RCC 7860 (cell line): ENCODE data around the gene CD59.
"Not testable (repeated sequence)": the region's sequence is repeated elsewhere in the genome, so short reads cannot be mapped to it uniquely, and the experiment has no call there.

Source experiments
- DNase-seq: peaks from one replicate; pipeline ENCODE4 v3.0.0-alpha.2; 2015; ENCODE audit warnings: low spot score
- FAIRE-seq: peaks from 2 replicates; lab custom pipeline; 2012; peaks lifted over from hg19 to GRCh38; lab: Jason Lieb, UNC

CD59 gene

GRCh38 chr11:33743291-33743690 lies 7.1 kb upstream of the CD59 start:
- FAIRE-seq (no peak), DNase-seq (no peak)

GRCh38 chr11:33742249-33742851 lies 6.1 kb upstream of the CD59 start:
- FAIRE-seq (peak; percentile 76), DNase-seq (peak; percentile 34)

GRCh38 chr11:33741806-33742205 lies 5.6 kb upstream of the CD59 start:
- no peak for FAIRE-seq

GRCh38 chr11:33737362-33737821 lies 1.2 kb upstream of the CD59 start:
- DNase-seq = no peak
- no peak for FAIRE-seq

More at GRCh38 chr11:33741806-33742205, 5.6 kb upstream of the CD59 start:
- no peak for DNase-seq

- FAIRE-seq = no peak
- no peak for DNase-seq
Observed at GRCh38 chr11:33735271-33736147, 714 bp downstream of the CD59 start.

- FAIRE-seq (no peak), DNase-seq (no peak)
Observed at GRCh38 chr11:33734441-33735270, 1.6 kb downstream of the CD59 start.

- FAIRE-seq = no peak
- DNase-seq = no peak
Observed at GRCh38 chr11:33733980-33734379, 2.2 kb downstream of the CD59 start.

GRCh38 chr11:33731723-33732531 lies 4.3 kb downstream of the CD59 start:
- peak; percentile 39 for DNase-seq
- FAIRE-seq = peak; percentile 18

GRCh38 chr11:33730716-33731115 lies 5.5 kb downstream of the CD59 start:
- FAIRE-seq = no peak

GRCh38 chr11:33729072-33729664 lies 7.1 kb downstream of the CD59 start:
- not testable (repeated sequence) for FAIRE-seq, DNase-seq

More at GRCh38 chr11:33730716-33731115, 5.5 kb downstream of the CD59 start:
- no peak for DNase-seq

GRCh38 chr11:33727539-33727938 lies 8.7 kb downstream of the CD59 start:
- FAIRE-seq, DNase-seq: not testable (repeated sequence)

GRCh38 chr11:33725496-33725895 lies 10.7 kb downstream of the CD59 start:
- no peak for FAIRE-seq
- no peak for DNase-seq

- FAIRE-seq (peak; percentile 29), DNase-seq (peak; percentile 69)
Observed at GRCh38 chr11:33724644-33725035, 11.6 kb downstream of the CD59 start.

GRCh38 chr11:33723238-33723881 lies 12.9 kb downstream of the CD59 start:
- FAIRE-seq (peak; percentile 82), DNase-seq (peak; percentile 93)

GRCh38 chr11:33722590-33723234 lies 13.5 kb downstream of the CD59 start:
- peak; percentile 82 for DNase-seq
- peak; percentile 65 for FAIRE-seq

- DNase-seq (no peak), FAIRE-seq (no peak)
Observed at GRCh38 chr11:33721984-33722383, 14.2 kb downstream of the CD59 start.

- FAIRE-seq (no peak), DNase-seq (peak; percentile 29)
Observed at GRCh38 chr11:33721426-33721825, 14.8 kb downstream of the CD59 start.

- no peak for DNase-seq
- no peak for FAIRE-seq
Observed at GRCh38 chr11:33719587-33719986, 16.6 kb downstream of the CD59 start.

- FAIRE-seq (no peak), DNase-seq (no peak)
Observed at GRCh38 chr11:33718440-33718839, 17.8 kb downstream of the CD59 start.
